Duodenal mucosa (tissue), 2 donors: ENCODE results near the gene SSH3.

Experiments
- H3K27ac ChIP-seq: one replicate; pipeline ENCODE4 v1.7.0; 2013; ENCODE audit warnings: low read depth, low read length
- H3K27me3 ChIP-seq, 2 donors: one replicate each; pipeline ENCODE4 v1.7.0; 2013; ENCODE audit warnings: low read length in 2 of 2, control low read depth in 1 of 2; ENCODE audit not compliant: insufficient read depth in 2 of 2, control insufficient read depth in 1 of 2
- H3K36me3 ChIP-seq, 2 donors: one replicate each; pipeline ENCODE4 v1.7.0; 2013; ENCODE audit warnings: low read length in 2 of 2, control low read depth in 1 of 2; ENCODE audit not compliant: insufficient read depth in 2 of 2, control insufficient read depth in 1 of 2
- H3K4me1 ChIP-seq, 2 donors: one replicate each; pipeline ENCODE4 v1.7.0; 2013; ENCODE audit warnings: low read length in 2 of 2, control low read depth in 1 of 2; ENCODE audit not compliant: insufficient read depth in 2 of 2, control insufficient read depth in 1 of 2
- H3K4me3 ChIP-seq, 2 donors: one replicate each; pipeline ENCODE4 v1.7.0; 2013; ENCODE audit warnings: low read length in 2 of 2, low read depth in 1 of 2
- H3K9ac ChIP-seq, 2 donors: one replicate each; pipeline ENCODE4 v1.7.0; 2013; ENCODE audit warnings: low read length in 2 of 2, low read depth in 1 of 2
- H3K9me3 ChIP-seq, 2 donors: one replicate each; pipeline ENCODE4 v1.7.0; 2013; ENCODE audit warnings: low read length in 2 of 2, control low read depth in 1 of 2; ENCODE audit not compliant: control insufficient read depth in 1 of 2

SSH3 gene

DNA sequence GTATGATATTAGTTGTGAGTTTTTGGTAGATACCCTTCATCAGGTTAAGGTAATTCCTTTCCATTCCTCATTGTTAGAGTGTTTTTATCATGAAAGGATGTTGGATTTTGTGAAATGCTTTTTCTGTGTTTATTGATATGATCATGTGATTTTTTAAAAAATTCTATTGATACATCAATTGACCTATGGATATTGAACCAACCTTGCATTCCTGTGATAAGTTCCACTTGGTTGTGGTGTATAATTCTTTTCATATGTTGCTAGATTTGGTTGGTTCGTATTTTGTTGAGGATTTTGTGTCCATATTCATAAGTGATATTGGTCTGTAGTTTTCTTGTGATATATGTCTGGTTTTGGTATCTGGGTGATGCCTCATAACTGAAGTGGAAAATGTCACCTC, 7.5 kb upstream of the SSH3 start:
- no peak overlapping the region for H3K4me3 ChIP-seq

DNA sequence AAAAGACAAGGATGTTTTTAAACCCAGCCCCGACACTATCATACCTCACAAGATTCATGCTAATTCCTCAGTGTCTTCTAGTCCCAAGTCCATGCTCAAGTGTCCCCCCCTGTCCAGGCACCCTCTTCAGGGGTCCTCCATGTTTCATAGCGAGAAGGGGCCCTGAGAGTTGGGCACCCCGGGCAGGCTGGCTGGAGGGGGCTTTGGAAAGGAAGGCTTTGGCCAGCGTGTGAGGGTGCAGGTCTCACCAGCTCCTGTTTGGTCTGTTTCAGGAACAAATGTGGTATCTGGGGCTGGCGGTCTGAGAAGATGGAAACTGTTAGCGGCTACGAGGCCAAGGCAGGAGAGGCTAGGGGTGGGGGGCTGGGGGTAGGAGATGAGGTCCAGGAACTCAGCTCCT, 4.5 kb upstream of the SSH3 start:
- Histone ChIP-seq H3K36me3 (peaks cover 8 to 33% of the 10 kb centered on the region in 2 donors), H3K4me1 (peaks cover 7 to 16% of the 10 kb centered on the region in 2 donors), H3K27ac (no peak overlapping the region), H3K27me3 (no peaks in the 10 kb centered on the region), H3K9ac (no peak overlapping the region), H3K9me3 (peaks cover 6 to 9% of the 10 kb centered on the region in 2 donors), H3K4me3 (no peak overlapping the region)

More for the DNA sequence above, 7.5 kb upstream of the SSH3 start:
- Histone ChIP-seq H3K27ac (no peak overlapping the region), H3K36me3 (peaks cover 11 to 35% of the 10 kb centered on the region in 2 donors), H3K9me3 (peaks cover 6 to 9% of the 10 kb centered on the region in 2 donors), H3K4me1 (peaks cover 0 to 2% of the 10 kb centered on the region in 2 donors), H3K9ac (no peak overlapping the region), H3K27me3 (no peaks in the 10 kb centered on the region)

DNA sequence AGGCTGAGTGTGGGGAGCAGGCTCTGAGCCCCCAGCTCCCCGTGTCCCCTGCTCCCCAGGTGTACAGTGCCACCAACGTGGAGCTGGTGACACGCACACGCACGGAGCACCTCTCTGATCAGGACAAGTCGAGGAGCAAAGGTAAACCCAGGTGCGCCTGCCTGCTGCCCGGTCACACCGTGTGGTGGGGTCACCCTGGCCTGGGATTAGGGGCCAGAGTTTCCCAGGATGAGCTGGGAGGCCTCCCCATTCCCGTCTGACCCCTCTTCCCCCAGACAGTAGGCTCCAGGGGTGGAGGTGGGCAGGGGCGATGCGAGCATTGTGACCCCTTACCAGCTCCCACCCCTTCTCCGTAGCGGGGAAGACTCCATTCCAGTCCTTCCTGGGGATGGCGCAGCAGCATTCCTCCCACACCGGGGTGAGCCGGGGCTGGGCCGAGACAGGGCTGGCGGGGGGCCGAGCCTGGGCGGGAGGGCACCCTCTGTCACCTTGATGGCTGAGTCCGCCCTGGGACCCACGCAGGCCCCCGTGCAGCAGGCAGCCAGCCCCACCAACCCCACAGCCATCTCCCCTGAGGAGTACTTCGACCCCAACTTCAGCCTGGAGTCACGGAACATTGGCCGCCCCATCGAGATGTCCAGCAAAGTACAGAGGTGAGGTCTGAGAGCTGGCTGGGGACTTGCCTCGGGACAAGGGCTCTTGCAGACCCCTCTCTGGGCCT, 3.7 kb upstream of the SSH3 start:
- no peak overlapping the region for H3K4me3 ChIP-seq
- H3K4me1 ChIP-seq, result peaks cover 11 to 24% of the 10 kb centered on the region in 2 donors
- no peaks in the 10 kb centered on the region for H3K27me3 ChIP-seq
- peaks cover 6 to 9% of the 10 kb centered on the region in 2 donors for H3K9me3 ChIP-seq
- no peak overlapping the region for H3K9ac ChIP-seq
- peaks cover 8 to 33% of the 10 kb centered on the region in 2 donors for H3K36me3 ChIP-seq
- H3K27ac ChIP-seq, result no peak overlapping the region

- H3K4me3 ChIP-seq, result no peak overlapping the region
- no peak overlapping the region for H3K9ac ChIP-seq
- no peaks in the 10 kb centered on the region for H3K27me3 ChIP-seq
- H3K27ac ChIP-seq, result no peak overlapping the region
- H3K36me3 ChIP-seq, result peaks cover 8 to 33% of the 10 kb centered on the region in 2 donors
- peaks cover 16 to 28% of the 10 kb centered on the region in 2 donors for H3K4me1 ChIP-seq
- H3K9me3 ChIP-seq, result peaks cover 6 to 9% of the 10 kb centered on the region in 2 donors
These were observed 3.0 kb upstream of the SSH3 start for GRCh38 chr11:67300256-67300755.

DNA sequence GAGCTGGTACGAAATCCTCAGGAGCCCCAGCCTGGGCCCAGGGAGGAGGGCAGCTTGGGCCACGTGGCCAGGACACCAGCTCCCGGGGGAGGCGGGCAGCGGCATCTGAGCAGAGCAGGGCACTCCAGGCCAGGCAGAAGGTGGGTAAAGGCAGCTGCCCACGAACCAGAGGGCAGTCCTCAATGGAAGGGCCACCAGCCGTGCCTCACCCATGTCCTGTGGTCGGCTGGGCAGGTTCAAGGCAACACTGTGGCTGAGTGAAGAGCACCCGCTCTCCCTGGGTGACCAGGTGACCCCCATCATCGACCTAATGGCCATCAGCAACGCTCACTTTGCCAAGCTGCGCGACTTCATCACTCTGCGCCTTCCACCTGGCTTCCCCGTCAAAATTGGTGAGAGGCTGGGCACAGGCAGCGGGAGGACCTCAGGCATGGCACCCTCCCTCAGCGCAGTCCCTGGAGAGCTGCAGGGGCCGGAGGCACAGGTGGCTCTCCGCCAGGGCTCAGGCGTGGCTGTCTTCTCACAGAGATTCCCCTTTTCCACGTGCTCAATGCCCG, 2.5 kb upstream of the SSH3 start:
- peaks cover 8 to 33% of the 10 kb centered on the region in 2 donors for H3K36me3 ChIP-seq
- H3K4me1 ChIP-seq, result peaks cover 16 to 28% of the 10 kb centered on the region in 2 donors
- H3K9ac ChIP-seq, result no peak overlapping the region

DNA sequence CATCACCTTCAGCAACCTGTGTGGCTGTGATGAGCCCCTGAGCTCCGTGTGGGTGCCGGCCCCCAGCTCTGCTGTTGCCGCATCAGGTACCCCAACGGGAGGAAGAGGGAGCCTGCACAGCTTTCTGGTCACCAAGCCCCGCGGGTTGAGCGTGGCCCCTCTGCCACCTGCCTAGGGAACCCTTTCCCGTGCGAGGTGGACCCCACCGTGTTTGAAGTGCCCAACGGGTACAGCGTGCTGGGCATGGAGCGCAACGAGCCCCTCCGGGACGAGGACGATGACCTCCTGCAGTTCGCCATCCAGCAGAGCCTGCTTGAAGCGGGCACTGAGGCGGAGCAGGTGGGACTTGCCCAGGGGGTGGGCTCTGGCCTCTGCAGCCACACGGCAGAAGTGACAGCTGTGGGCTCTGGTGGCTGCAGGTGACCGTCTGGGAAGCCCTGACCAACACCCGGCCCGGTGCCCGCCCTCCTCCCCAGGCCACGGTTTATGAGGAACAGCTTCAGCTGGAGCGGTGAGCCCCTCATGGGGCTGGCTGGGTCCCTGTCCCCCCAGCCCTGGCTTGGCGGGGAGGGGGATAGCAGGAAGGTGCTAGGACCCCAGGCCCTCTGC, 1.9 kb upstream of the SSH3 start:
- Histone ChIP-seq H3K27me3 (no peaks in the 10 kb centered on the region), H3K36me3 (peaks cover 8 to 33% of the 10 kb centered on the region in 2 donors), H3K9ac (no peak overlapping the region), H3K9me3 (no peaks in the 10 kb centered on the region), H3K4me3 (peak overlapping the region in 1 of 2 donors; percentile 85), H3K27ac (no peak overlapping the region), H3K4me1 (peaks cover 16 to 28% of the 10 kb centered on the region in 2 donors)

More for the DNA sequence above, 2.5 kb upstream of the SSH3 start:
- H3K27ac ChIP-seq, result no peak overlapping the region
- H3K4me3 ChIP-seq, result no peak overlapping the region
- no peaks in the 10 kb centered on the region for H3K27me3 ChIP-seq
- peaks cover 4 to 5% of the 10 kb centered on the region in 2 donors for H3K9me3 ChIP-seq

DNA sequence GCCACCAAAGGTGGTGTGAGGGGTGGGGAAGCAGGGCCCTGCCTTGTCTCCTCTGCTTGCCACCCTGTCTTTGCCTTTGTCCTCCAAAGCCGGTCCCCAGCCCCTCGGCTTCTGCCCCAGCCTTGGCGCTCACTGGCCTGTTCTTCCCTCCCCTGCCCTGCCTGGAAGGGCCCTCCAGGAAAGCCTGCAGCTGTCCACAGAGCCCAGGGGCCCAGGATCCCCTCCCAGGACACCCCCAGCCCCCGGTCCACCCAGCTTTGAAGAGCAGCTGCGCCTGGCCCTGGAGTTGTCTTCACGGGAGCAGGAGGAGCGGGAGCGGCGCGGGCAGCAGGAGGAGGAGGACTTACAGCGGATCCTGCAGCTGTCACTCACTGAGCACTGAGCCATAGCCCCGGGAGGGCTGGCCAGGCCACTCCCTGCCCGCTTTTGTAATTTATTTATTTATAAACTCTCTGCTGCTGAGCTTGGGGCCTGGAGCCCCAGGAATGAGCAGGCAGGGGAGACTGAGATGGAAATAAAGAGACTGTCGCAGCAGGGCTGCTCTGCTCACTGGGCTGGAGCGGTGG, 1.3 kb upstream of the SSH3 start:
- peaks cover 9 to 37% of the 10 kb centered on the region in 2 donors for H3K36me3 ChIP-seq
- H3K27ac ChIP-seq, result no peak overlapping the region
- H3K9ac ChIP-seq, result peak overlapping the region; percentile 82
- H3K9me3 ChIP-seq, result no peaks in the 10 kb centered on the region
- no peaks in the 10 kb centered on the region for H3K27me3 ChIP-seq
- peak overlapping the region; percentile 81 to 85 for H3K4me3 ChIP-seq
- peaks cover 16 to 28% of the 10 kb centered on the region in 2 donors for H3K4me1 ChIP-seq

- H3K27me3 ChIP-seq, result no peaks in the 10 kb centered on the region
- peaks cover 16 to 28% of the 10 kb centered on the region in 2 donors for H3K4me1 ChIP-seq
- H3K9ac ChIP-seq, result peak overlapping the region; percentile 82
- H3K36me3 ChIP-seq, result peaks cover 14 to 42% of the 10 kb centered on the region in 2 donors
- peak overlapping the region; percentile 73 for H3K27ac ChIP-seq
- peak overlapping the region; percentile 81 to 85 for H3K4me3 ChIP-seq
- no peaks in the 10 kb centered on the region for H3K9me3 ChIP-seq
These were observed 679 bp upstream of the SSH3 start for GRCh38 chr11:67302571-67303131.

DNA sequence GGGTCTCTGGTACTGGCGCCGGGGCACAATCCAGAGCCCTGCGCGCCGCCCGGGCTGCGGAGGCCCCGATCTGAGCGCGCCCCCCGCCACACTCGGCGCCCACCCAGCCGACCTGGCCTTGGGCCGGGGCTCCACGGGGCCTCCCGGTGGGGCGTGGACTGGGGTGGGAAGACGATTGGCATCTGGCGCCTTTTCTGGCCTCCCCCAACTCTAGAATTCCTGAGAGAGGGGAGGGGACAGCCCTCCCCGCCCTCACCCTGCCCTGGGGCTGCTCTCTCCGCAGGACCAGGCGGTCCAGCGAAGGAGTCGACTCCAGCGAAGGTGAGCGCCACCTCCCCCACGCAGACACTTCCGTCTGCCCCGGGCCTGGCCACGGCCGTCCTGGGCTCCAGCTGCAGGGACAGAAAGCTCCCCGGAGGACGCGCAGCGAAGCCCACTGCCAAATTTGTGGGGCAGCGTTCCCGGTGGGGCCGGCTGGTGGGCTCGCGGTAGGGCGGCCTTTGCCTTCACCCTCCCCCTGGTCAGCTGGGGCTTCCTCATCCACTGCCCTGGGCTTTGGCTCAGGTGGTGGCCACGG, 593 bp downstream of the SSH3 start:
- Histone ChIP-seq H3K27me3 (no peaks in the 10 kb centered on the region), H3K27ac (peak overlapping the region; percentile 10), H3K36me3 (peaks cover 17 to 51% of the 10 kb centered on the region in 2 donors), H3K9me3 (no peaks in the 10 kb centered on the region), H3K4me1 (peaks cover 16 to 28% of the 10 kb centered on the region in 2 donors), H3K9ac (peak overlapping the region; percentile 82), H3K4me3 (peak overlapping the region; percentile 81 to 85)
